ENCODE results near the gene NUDT14.

- TF ChIP-seq CTCF (conservative IDR thresholded peaks at IDR 0.05; ENCODE audit: low read depth, low read length) (no peak), EZH2 (IDR thresholded peaks at IDR 0.05; ENCODE audit: low read length, unreplicated experiment) (no peak)
These were observed 30.1 kb upstream of the NUDT14 start for GRCh38 chr14:105211086-105211757.

Data from PC-3 (cell line).